ENCODE results near the gene PLIN5.
A peak's percentile ranks its signal among the peaks of the same experiment; 100 is the strongest.

The PLIN5 gene

GRCh38 chr19:4534836-4535658 lies at the start of gene PLIN5:
TSS of gene PLIN5 (minus strand) at chr19:4535224. CDS start at chr19:4534074, 1,150 bp downstream.
- H3K4me3 ChIP-seq (replicated peaks; ENCODE audit: low read depth, low read length), result no peak within 1 kb of the TSS
- peak; percentile 9 for TF ChIP-seq CTCF (IDR thresholded peaks at IDR 0.05; ENCODE audit: insufficient read depth, low read length, poor library complexity, severe bottlenecking)
- DNase-seq (ENCODE audit: extremely low read depth, insufficient read length), result peak; percentile 54
- no peaks in the 10 kb centered on the region for H3K36me3 ChIP-seq (ENCODE audit: control insufficient read depth, insufficient read depth, low read length)
- no peaks in the 10 kb centered on the region; the same call in 1 of the 2 replicates for H3K27me3 ChIP-seq (replicated peaks; ENCODE audit: control insufficient read depth, insufficient read depth, low read length)

- peak; percentile 74 for DNase-seq (ENCODE audit: extremely low read depth, insufficient read length)
- Histone ChIP-seq H3K4me3 (replicated peaks; ENCODE audit: low read depth, low read length) (0 out of 2 replicates have a peak overlapping the region, but pooled peaks have one; percentile 17), H3K27me3 (replicated peaks; ENCODE audit: control insufficient read depth, insufficient read depth, low read length) (peaks cover 1% of the 10 kb centered on the region), H3K36me3 (ENCODE audit: control insufficient read depth, insufficient read depth, low read length) (no peaks in the 10 kb centered on the region)
- no peak for TF ChIP-seq CTCF (IDR thresholded peaks at IDR 0.05; ENCODE audit: insufficient read depth, low read length, poor library complexity, severe bottlenecking)
Measured at GRCh38 chr19:4583961-4584669, 49.1 kb upstream of the PLIN5 start.

- Histone ChIP-seq H3K4me3 (replicated peaks; ENCODE audit: low read depth, low read length) (no peak overlapping the region), H3K36me3 (ENCODE audit: control insufficient read depth, insufficient read depth, low read length) (no peaks in the 10 kb centered on the region), H3K27me3 (replicated peaks; ENCODE audit: control insufficient read depth, insufficient read depth, low read length) (peaks cover 1% of the 10 kb centered on the region)
- no peak for DNase-seq (ENCODE audit: extremely low read depth, insufficient read length)
- no peak for TF ChIP-seq CTCF (IDR thresholded peaks at IDR 0.05; ENCODE audit: insufficient read depth, low read length, poor library complexity, severe bottlenecking)
Measured at GRCh38 chr19:4582980-4583842, 48.2 kb upstream of the PLIN5 start.

- H3K27me3 ChIP-seq (replicated peaks; ENCODE audit: control insufficient read depth, insufficient read depth, low read length), result peaks cover 1% of the 10 kb centered on the region
- peak; percentile 62 for DNase-seq (ENCODE audit: extremely low read depth, insufficient read length)
- no peak for TF ChIP-seq CTCF (IDR thresholded peaks at IDR 0.05; ENCODE audit: insufficient read depth, low read length, poor library complexity, severe bottlenecking)
- H3K36me3 ChIP-seq (ENCODE audit: control insufficient read depth, insufficient read depth, low read length), result no peaks in the 10 kb centered on the region
- H3K4me3 ChIP-seq (replicated peaks; ENCODE audit: low read depth, low read length), result no peak overlapping the region
Measured at GRCh38 chr19:4581666-4582553, 46.9 kb upstream of the PLIN5 start.

Data from GM06990 (cell line).